ENCODE data around the gene WDFY4. TPM values are rescaled to one million over a fixed set of nuclear protein-coding genes. Genes with fewer than 3 reads are reported as not detected.

The WDFY4 gene
- total and polyA plus RNA-seq, 9 of the 15 experiments (the other 6 are each of a cell fraction or from before 2014, with no cell fraction given): 0.01 to 0.02 (median 0.01) TPM; not detected in 6

GRCh38 chr10:48903151-48903550 lies 218.5 kb downstream of the WDFY4 start (continued):
- TF ChIP-seq, protein P1, sequence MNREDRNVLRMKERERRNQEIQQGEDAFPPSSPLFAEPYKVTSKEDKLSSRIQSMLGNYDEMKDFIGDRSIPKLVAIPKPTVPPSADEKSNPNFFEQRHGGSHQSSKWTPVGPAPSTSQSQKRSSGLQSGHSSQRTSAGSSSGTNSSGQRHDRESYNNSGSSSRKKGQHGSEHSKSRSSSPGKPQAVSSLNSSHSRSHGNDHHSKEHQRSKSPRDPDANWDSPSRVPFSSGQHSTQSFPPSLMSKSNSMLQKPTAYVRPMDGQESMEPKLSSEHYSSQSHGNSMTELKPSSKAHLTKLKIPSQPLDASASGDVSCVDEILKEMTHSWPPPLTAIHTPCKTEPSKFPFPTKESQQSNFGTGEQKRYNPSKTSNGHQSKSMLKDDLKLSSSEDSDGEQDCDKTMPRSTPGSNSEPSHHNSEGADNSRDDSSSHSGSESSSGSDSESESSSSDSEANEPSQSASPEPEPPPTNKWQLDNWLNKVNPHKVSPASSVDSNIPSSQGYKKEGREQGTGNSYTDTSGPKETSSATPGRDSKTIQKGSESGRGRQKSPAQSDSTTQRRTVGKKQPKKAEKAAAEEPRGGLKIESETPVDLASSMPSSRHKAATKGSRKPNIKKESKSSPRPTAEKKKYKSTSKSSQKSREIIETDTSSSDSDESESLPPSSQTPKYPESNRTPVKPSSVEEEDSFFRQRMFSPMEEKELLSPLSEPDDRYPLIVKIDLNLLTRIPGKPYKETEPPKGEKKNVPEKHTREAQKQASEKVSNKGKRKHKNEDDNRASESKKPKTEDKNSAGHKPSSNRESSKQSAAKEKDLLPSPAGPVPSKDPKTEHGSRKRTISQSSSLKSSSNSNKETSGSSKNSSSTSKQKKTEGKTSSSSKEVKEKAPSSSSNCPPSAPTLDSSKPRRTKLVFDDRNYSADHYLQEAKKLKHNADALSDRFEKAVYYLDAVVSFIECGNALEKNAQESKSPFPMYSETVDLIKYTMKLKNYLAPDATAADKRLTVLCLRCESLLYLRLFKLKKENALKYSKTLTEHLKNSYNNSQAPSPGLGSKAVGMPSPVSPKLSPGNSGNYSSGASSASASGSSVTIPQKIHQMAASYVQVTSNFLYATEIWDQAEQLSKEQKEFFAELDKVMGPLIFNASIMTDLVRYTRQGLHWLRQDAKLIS (CRISPR knock-in tag; IDR thresholded peaks at IDR 0.05): no peak
- TF ChIP-seq ZNF764 (CRISPR knock-in tag; IDR thresholded peaks at IDR 0.05; ENCODE audit: low read depth) (no peak), GATAD2B (IDR thresholded peaks at IDR 0.05; ENCODE audit: borderline replicate concordance) (no peak), LEF1 (IDR thresholded peaks at IDR 0.05) (no peak), POU5F1 (IDR thresholded peaks at IDR 0.05; ENCODE audit: borderline replicate concordance, low read depth, low read length, partially characterized antibody) (no peak), HLTF (IDR thresholded peaks at IDR 0.05) (no peak), PPARD (CRISPR knock-in tag; IDR thresholded peaks at IDR 0.05) (no peak), EHMT2 (IDR thresholded peaks at IDR 0.05) (no peak), KLF10 (CRISPR knock-in tag; IDR thresholded peaks at IDR 0.05) (no peak)
- TF ChIP-seq, protein P2, sequence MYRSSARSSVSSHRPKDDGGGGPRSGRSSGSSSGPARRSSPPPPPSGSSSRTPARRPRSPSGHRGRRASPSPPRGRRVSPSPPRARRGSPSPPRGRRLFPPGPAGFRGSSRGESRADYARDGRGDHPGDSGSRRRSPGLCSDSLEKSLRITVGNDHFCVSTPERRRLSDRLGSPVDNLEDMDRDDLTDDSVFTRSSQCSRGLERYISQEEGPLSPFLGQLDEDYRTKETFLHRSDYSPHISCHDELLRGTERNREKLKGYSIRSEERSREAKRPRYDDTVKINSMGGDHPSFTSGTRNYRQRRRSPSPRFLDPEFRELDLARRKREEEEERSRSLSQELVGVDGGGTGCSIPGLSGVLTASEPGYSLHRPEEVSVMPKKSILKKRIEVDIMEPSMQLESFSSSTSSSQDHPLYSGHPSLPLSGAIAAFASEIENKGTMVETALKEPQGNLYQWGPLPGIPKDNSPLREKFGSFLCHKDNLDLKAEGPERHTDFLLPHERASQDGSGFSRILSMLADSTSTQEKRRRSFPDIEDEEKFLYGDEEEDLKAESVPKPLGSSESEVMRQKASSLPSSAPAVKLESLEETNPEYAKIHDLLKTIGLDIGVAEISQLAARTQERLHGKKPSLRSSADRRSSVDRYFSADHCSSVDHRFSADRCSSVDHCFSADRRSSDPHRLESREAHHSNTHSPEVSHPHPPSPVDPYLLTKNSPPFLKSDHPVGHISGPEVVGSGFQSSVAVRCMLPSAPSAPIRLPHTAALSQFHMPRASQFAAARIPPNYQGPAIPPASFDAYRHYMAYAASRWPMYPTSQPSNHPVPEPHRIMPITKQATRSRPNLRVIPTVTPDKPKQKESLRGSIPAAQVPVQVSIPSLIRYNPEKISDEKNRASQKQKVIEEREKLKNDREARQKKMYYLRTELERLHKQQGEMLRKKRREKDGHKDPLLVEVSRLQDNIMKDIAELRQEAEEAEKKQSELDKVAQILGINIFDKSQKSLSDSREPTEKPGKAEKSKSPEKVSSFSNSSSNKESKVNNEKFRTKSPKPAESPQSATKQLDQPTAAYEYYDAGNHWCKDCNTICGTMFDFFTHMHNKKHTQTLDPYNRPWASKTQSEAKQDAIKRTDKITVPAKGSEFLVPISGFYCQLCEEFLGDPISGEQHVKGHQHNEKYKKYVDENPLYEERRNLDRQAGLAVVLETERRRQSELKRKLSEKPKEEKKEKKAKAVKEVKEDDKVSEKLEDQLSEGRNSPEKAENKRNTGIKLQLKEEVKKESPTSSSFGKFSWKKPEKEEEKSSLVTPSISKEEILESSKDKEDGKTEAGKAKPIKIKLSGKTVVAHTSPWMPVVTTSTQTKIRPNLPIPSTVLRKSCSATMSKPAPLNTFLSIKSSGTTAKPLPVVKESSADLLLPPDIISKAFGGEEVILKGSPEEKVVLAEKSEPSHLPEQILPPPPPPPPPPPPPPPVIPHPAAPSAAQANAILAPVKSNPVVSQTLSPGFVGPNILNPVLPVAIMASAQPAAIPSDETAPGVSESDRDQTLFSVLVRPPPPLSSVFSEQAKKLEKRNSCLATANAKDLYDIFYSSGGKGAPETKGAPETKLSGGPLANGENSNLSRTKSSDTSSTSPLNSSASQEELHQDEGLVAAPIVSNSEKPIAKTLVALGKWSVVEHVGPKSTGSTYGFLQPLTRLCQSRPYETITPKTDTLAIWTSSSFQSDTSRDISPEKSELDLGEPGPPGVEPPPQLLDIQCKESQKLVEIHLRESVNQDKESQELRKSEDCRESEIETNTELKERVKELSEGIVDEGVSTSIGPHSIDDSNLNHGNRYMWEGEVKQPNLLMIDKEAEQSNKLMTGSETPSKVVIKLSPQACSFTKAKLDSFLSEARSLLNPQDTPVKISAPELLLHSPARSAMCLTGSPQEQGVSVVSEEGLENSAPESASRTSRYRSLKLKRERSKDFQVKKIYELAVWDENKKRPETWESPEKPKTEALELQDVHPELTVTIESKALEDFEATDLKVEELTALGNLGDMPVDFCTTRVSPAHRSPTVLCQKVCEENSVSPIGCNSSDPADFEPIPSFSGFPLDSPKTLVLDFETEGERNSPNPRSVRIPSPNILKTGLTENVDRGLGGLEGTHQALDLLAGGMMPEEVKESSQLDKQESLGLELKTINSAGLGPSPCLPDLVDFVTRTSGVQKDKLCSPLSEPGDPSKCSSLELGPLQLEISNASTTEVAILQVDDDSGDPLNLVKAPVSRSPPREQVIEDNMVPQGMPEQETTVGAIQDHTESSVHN (IDR thresholded peaks at IDR 0.05; ENCODE audit: borderline replicate concordance in 1 of 2, low read depth in 1 of 2): no peak
- TF ChIP-seq, protein P3, sequence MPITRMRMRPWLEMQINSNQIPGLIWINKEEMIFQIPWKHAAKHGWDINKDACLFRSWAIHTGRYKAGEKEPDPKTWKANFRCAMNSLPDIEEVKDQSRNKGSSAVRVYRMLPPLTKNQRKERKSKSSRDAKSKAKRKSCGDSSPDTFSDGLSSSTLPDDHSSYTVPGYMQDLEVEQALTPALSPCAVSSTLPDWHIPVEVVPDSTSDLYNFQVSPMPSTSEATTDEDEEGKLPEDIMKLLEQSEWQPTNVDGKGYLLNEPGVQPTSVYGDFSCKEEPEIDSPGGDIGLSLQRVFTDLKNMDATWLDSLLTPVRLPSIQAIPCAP (CRISPR knock-in tag; IDR thresholded peaks at IDR 0.05; ENCODE audit: borderline replicate concordance): no peak
